WTC11 (cell line): ENCODE measurements around the gene BAIAP3. TPM values are rescaled to one million over a fixed set of nuclear protein-coding genes. Genes with fewer than 3 reads are reported as not detected.

Source experiments
- ATAC-seq: fragments of 200-7000 bp; cut with Tn5 transposase; 2 replicates; pipeline ENCODE4 v1.10.0; 2021; ENCODE audit warnings: mild to moderate bottlenecking, moderate library complexity
- CTCF ChIA-PET: fragments of 300-600 bp; sonication (Branson Sonifier 250); formaldehyde crosslinking; loops from one replicate; lab custom pipeline; 2021; ENCODE audit warnings: antibody characterized with exemption; lab: Charles Lee
- POLR2A ChIA-PET: fragments of 350-600 bp; sonication (Branson Sonifier 250); formaldehyde crosslinking; loops from one replicate; lab custom pipeline; 2021; ENCODE audit warnings: antibody characterized with exemption; lab: Charles Lee
- DNase-seq: peaks from one replicate; pipeline ENCODE4 v3.0.0; 2021; ENCODE audit warnings: low spot score
- H3K27ac Mint-ChIP-seq: 2 replicates; pipeline ENCODE4 v1.8.0; 2021; ENCODE audit warnings: mixed read lengths
- H3K27me3 Mint-ChIP-seq: 2 replicates; pipeline ENCODE4 v1.8.0; 2021; ENCODE audit warnings: low read depth, mild to moderate bottlenecking, moderate library complexity, mixed read lengths
- H3K36me3 Mint-ChIP-seq: 2 replicates; pipeline ENCODE4 v1.8.0; 2021; ENCODE audit warnings: mixed read lengths
- H3K4me1 Mint-ChIP-seq: 2 replicates; pipeline ENCODE4 v1.8.0; 2022; ENCODE audit warnings: mixed read lengths
- H3K4me3 Mint-ChIP-seq: 2 replicates; pipeline ENCODE4 v1.8.0; 2021; ENCODE audit warnings: mild to moderate bottlenecking, moderate library complexity, mixed read lengths
- H3K9me3 Mint-ChIP-seq: 2 replicates; pipeline ENCODE4 v1.8.0; 2021; ENCODE audit warnings: mixed read lengths
- ELF4 ChIP-seq: sonication (generic); formaldehyde crosslinking; IDR thresholded peaks from 2 replicates; pipeline ENCODE4 v1.8.1; 2022; ENCODE audit warnings: low read depth, mild to moderate bottlenecking, moderate library complexity, missing genetic modification reagents
- FOXJ3 ChIP-seq: sonication (generic); formaldehyde crosslinking; IDR thresholded peaks from 2 replicates; pipeline ENCODE4 v1.9.0; 2021; ENCODE audit warnings: missing genetic modification reagents, mild to moderate bottlenecking, borderline replicate concordance
- IRF2 ChIP-seq: sonication (generic); formaldehyde crosslinking; IDR thresholded peaks from 2 replicates; pipeline ENCODE4 v1.8.0; 2022; ENCODE audit warnings: low read depth, missing genetic modification reagents, borderline replicate concordance
- JAZF1 ChIP-seq: fragments of 250-450 bp; sonication (Bioruptor Pico); IDR thresholded peaks from 2 replicates; pipeline ENCODE4 v1.9.0; 2021; ENCODE audit warnings: moderate library complexity, mild to moderate bottlenecking, inconsistent platforms
- NFATC4 ChIP-seq: fragments of 250-450 bp; sonication (Bioruptor Pico); IDR thresholded peaks from 2 replicates; pipeline ENCODE4 v1.9.0; 2021; ENCODE audit warnings: mild to moderate bottlenecking
- NR2C2 ChIP-seq: sonication (generic); formaldehyde crosslinking; IDR thresholded peaks from 2 replicates; pipeline ENCODE4 v1.8.0; 2022; ENCODE audit warnings: mild to moderate bottlenecking, missing genetic modification reagents
- RELA ChIP-seq: sonication (generic); formaldehyde crosslinking; IDR thresholded peaks from 2 replicates; pipeline ENCODE4 v1.8.1; 2022; ENCODE audit warnings: missing genetic modification reagents, mild to moderate bottlenecking, borderline replicate concordance
- RORB ChIP-seq: fragments of 250-450 bp; sonication (Bioruptor Pico); IDR thresholded peaks from 2 replicates; pipeline ENCODE4 v1.9.0; 2021; ENCODE audit warnings: mild to moderate bottlenecking
- SOX15 ChIP-seq: fragments of 250-450 bp; sonication (Bioruptor Pico); IDR thresholded peaks from 2 replicates; pipeline ENCODE4 v1.9.0; 2021; ENCODE audit warnings: mild to moderate bottlenecking
- TP53 ChIP-seq: sonication (generic); formaldehyde crosslinking; IDR thresholded peaks from 2 replicates; pipeline ENCODE4 v1.8.1; 2023; ENCODE audit warnings: mild to moderate bottlenecking, missing genetic modification reagents
- ZNF263 ChIP-seq: sonication (generic); formaldehyde crosslinking; IDR thresholded peaks from 2 replicates; pipeline ENCODE4 v1.8.1; 2022; ENCODE audit warnings: low read depth, mild to moderate bottlenecking, moderate library complexity, missing genetic modification reagents
- total RNA-seq: library from RNA; stranded (reverse); gene quantifications from 3 replicates; pipeline ENCODE4 v1.2.3, GENCODE V29; 2021
- TF ChIP-seq, protein P1 (sequence below): fragments of 250-450 bp; sonication (Bioruptor Pico); IDR thresholded peaks from 2 replicates; pipeline ENCODE4 v1.9.0; 2021; ENCODE audit warnings: mild to moderate bottlenecking
- TF ChIP-seq, protein P2 (sequence below): sonication (generic); formaldehyde crosslinking; IDR thresholded peaks from 2 replicates; pipeline ENCODE4 v1.8.1; 2022; ENCODE audit warnings: mild to moderate bottlenecking, moderate library complexity, missing genetic modification reagents
- TF ChIP-seq, protein P3 (sequence below): sonication (generic); formaldehyde crosslinking; IDR thresholded peaks from 2 replicates; pipeline ENCODE4 v1.8.1; 2022; ENCODE audit warnings: mild to moderate bottlenecking, missing genetic modification reagents, moderate library complexity, borderline replicate concordance
- TF ChIP-seq, protein P4 (sequence below): fragments of 250-450 bp; sonication (Bioruptor Pico); IDR thresholded peaks from 2 replicates; pipeline ENCODE4 v1.9.0; 2021; ENCODE audit warnings: mild to moderate bottlenecking
- TF ChIP-seq, protein P5 (sequence below): sonication (generic); formaldehyde crosslinking; IDR thresholded peaks from 2 replicates; pipeline ENCODE4 v1.8.1; 2023; ENCODE audit warnings: mild to moderate bottlenecking, missing genetic modification reagents, moderate library complexity
- TF ChIP-seq, protein P6 (sequence below): fragments of 250-450 bp; sonication (Bioruptor Pico); IDR thresholded peaks from 2 replicates; pipeline ENCODE4 v1.9.0; 2021; ENCODE audit warnings: moderate library complexity, mild to moderate bottlenecking, inconsistent platforms, borderline replicate concordance
- TF ChIP-seq, protein P7 (sequence below): sonication (generic); formaldehyde crosslinking; IDR thresholded peaks from 2 replicates; pipeline ENCODE4 v1.8.0; 2022; ENCODE audit warnings: mild to moderate bottlenecking, missing genetic modification reagents

The BAIAP3 gene
- total RNA-seq, 1 experiment from 2014 or later: 18.8 TPM

DNA sequence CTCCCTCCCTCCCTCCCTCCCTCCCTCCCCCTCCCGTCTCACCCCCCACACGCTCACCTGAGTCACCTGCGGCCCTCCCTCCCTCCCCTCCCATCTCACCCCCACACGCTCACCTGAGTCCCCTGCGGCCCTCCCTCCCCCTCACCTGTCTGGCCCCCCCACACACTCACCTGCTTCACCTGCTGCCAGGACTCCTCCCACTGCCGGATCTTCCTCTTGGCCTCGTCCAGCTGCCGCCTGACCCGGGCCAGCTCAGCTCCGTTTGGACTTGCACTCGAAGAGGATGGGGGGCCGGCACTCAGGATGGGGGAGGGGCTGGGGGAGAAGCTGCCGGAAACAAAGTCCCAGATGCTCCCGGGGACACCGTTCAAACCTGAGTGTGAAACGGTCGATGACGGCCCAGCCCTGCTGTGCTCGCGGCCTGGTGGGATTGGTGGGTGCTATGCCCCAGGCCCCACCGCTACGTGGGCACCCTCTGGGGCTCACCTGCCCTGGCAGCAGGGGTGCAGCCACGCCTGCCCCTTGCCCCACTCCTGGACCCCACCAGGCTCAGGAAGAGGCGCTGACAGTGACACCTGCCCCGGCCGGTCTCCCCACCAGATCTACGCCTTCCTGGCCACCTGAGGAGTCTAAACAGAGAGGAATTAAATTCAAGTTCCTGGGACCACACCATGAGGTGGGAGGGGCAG lies 34.2 kb downstream of the BAIAP3 start (continued):
- TF ChIP-seq, protein P1, sequence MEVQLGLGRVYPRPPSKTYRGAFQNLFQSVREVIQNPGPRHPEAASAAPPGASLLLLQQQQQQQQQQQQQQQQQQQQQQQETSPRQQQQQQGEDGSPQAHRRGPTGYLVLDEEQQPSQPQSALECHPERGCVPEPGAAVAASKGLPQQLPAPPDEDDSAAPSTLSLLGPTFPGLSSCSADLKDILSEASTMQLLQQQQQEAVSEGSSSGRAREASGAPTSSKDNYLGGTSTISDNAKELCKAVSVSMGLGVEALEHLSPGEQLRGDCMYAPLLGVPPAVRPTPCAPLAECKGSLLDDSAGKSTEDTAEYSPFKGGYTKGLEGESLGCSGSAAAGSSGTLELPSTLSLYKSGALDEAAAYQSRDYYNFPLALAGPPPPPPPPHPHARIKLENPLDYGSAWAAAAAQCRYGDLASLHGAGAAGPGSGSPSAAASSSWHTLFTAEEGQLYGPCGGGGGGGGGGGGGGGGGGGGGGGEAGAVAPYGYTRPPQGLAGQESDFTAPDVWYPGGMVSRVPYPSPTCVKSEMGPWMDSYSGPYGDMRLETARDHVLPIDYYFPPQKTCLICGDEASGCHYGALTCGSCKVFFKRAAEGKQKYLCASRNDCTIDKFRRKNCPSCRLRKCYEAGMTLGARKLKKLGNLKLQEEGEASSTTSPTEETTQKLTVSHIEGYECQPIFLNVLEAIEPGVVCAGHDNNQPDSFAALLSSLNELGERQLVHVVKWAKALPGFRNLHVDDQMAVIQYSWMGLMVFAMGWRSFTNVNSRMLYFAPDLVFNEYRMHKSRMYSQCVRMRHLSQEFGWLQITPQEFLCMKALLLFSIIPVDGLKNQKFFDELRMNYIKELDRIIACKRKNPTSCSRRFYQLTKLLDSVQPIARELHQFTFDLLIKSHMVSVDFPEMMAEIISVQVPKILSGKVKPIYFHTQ (CRISPR knock-in tag): no peak
- TF ChIP-seq, all 79 proteins: peak for 0

DNA sequence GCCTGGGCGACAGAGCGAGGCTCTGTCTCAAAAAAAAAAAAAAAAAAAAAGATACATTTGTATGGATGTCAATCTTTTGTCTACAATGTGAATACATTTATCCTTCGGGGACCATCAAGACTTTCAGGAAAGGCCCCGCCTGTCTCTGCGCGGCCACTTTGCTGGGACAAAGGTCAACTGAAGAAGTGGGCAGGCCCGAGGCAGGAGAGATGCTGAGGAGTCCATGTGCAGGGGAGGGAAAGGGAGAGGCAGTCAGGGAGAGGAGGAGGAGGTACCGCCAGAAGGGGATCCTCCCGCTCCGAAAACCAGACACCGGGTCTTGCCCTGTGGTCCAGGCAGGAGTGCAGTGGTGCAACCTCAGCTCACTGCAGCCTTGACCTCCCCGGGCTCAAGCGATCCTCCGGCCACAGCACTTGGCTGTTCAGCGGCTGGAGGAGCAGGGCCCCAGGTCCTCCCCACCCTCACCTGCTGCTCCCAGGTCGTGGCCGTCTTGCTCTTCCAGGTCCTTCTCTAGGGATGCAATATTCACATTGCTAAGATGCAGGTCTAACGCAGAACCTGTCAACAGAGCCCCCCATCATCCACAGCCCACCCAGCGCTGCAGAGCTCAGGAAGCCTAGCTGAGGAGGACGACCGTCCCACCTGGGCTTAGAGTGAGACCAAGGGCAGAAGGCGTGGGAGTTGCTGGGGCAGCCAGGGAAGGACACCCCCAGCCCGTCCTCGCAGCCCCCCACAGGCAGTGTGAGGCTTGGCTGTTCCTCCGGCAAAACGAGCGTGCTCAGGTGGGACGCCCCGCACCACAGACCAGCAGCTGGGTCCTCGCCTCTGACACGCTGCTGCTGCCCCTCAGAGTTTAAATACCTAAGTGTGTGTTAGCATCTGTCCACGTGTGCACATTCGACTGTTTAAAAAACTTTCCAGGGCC lies 37.9 kb downstream of the BAIAP3 start:
- POLR2A ChIA-PET: interaction anchor here (0.7 kb wide), 1 partner anchor 63 kb away, joined by 4 read pairs; no protein-coding TSS in a partner anchor
- H3K4me1 Mint-ChIP-seq: no peaks in the 10 kb centered on the region
- DNase-seq: no peak
- no peak for ATAC-seq
- H3K4me3 Mint-ChIP-seq: no peak overlapping the region
- peaks cover 2% of the 10 kb centered on the region; the same call in 1 of the 2 replicates for H3K36me3 Mint-ChIP-seq
- no peak overlapping the region for H3K27ac Mint-ChIP-seq
- no peaks in the 10 kb centered on the region for H3K27me3 Mint-ChIP-seq
- CTCF ChIA-PET: interaction anchor here (0.7 to 1.0 kb wide), 2 partner anchors 9 to 21 kb away, joined by 5 to 7 read pairs; no protein-coding TSS in a partner anchor
- TF ChIP-seq TP53 (CRISPR knock-in tag) (no peak), RELA (CRISPR knock-in tag) (no peak), ELF4 (CRISPR knock-in tag) (no peak), ZNF263 (CRISPR knock-in tag) (no peak), FOXJ3 (CRISPR knock-in tag) (no peak), JAZF1 (no peak), RORB (CRISPR knock-in tag) (no peak), NR2C2 (CRISPR knock-in tag) (no peak), SOX15 (CRISPR knock-in tag) (no peak), NFATC4 (CRISPR knock-in tag) (no peak), IRF2 (CRISPR knock-in tag) (no peak)
- TF ChIP-seq, protein P2, sequence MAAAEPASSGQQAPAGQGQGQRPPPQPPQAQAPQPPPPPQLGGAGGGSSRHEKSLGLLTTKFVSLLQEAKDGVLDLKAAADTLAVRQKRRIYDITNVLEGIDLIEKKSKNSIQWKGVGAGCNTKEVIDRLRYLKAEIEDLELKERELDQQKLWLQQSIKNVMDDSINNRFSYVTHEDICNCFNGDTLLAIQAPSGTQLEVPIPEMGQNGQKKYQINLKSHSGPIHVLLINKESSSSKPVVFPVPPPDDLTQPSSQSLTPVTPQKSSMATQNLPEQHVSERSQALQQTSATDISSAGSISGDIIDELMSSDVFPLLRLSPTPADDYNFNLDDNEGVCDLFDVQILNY (CRISPR knock-in tag): no peak
- TF ChIP-seq, protein P3, sequence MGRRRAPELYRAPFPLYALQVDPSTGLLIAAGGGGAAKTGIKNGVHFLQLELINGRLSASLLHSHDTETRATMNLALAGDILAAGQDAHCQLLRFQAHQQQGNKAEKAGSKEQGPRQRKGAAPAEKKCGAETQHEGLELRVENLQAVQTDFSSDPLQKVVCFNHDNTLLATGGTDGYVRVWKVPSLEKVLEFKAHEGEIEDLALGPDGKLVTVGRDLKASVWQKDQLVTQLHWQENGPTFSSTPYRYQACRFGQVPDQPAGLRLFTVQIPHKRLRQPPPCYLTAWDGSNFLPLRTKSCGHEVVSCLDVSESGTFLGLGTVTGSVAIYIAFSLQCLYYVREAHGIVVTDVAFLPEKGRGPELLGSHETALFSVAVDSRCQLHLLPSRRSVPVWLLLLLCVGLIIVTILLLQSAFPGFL (CRISPR knock-in tag): no peak
- TF ChIP-seq, protein P4, sequence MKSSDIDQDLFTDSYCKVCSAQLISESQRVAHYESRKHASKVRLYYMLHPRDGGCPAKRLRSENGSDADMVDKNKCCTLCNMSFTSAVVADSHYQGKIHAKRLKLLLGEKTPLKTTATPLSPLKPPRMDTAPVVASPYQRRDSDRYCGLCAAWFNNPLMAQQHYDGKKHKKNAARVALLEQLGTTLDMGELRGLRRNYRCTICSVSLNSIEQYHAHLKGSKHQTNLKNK (CRISPR knock-in tag): no peak
- TF ChIP-seq, protein P5, sequence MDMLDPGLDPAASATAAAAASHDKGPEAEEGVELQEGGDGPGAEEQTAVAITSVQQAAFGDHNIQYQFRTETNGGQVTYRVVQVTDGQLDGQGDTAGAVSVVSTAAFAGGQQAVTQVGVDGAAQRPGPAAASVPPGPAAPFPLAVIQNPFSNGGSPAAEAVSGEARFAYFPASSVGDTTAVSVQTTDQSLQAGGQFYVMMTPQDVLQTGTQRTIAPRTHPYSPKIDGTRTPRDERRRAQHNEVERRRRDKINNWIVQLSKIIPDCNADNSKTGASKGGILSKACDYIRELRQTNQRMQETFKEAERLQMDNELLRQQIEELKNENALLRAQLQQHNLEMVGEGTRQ (CRISPR knock-in tag): no peak
- TF ChIP-seq, protein P6, sequence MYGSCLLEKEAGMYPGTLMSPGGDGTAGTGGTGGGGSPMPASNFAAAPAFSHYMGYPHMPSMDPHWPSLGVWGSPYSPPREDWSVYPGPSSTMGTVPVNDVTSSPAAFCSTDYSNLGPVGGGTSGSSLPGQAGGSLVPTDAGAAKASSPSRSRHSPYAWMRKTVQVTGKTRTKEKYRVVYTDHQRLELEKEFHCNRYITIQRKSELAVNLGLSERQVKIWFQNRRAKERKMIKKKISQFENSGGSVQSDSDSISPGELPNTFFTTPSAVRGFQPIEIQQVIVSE (CRISPR knock-in tag): no peak
- TF ChIP-seq, protein P7, sequence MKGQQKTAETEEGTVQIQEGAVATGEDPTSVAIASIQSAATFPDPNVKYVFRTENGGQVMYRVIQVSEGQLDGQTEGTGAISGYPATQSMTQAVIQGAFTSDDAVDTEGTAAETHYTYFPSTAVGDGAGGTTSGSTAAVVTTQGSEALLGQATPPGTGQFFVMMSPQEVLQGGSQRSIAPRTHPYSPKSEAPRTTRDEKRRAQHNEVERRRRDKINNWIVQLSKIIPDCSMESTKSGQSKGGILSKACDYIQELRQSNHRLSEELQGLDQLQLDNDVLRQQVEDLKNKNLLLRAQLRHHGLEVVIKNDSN (CRISPR knock-in tag): no peak
- H3K9me3 Mint-ChIP-seq: no peaks in the 10 kb centered on the region
